Type B pancreatic cell (in vitro differentiated cells): ENCODE measurements around the gene PPM1L. TPM values are rescaled to one million over a fixed set of nuclear protein-coding genes. Genes with fewer than 3 reads are reported as not detected.
"Not testable (repeated sequence)": the region's sequence is repeated elsewhere in the genome, so short reads cannot be mapped to it uniquely, and the experiment has no call there.

Experiments used
- DNase-seq: peaks from one replicate; pipeline ENCODE4 v3.0.0; 2021; ENCODE audit warnings: mixed read lengths; ENCODE audit not compliant: unreplicated experiment; ENCODE audit errors: extremely low spot score
- H3K27ac Mint-ChIP-seq: 2 replicates; pipeline ENCODE4 v1.8.0; 2021; ENCODE audit warnings: mild to moderate bottlenecking, mixed read lengths
- H3K27me3 Mint-ChIP-seq: 2 replicates; pipeline ENCODE4 v1.8.0; 2021; ENCODE audit warnings: mixed read lengths
- H3K36me3 Mint-ChIP-seq: 2 replicates; pipeline ENCODE4 v1.8.0; 2021; ENCODE audit warnings: mixed read lengths
- H3K4me1 Mint-ChIP-seq: one replicate; pipeline ENCODE4 v1.8.0; 2021; ENCODE audit warnings: mixed read lengths; ENCODE audit not compliant: unreplicated experiment
- H3K4me3 Mint-ChIP-seq: 2 replicates; pipeline ENCODE4 v1.8.0; 2021; ENCODE audit warnings: mild to moderate bottlenecking, mixed read lengths
- H3K9me3 Mint-ChIP-seq: 2 replicates; pipeline ENCODE4 v1.8.0; 2021; ENCODE audit warnings: mixed read lengths
- long read RNA-seq: library from polyadenylated mRNA; unstranded; transcript quantifications from one replicate; pipeline ENCODE4 v2.0.0, GENCODE V29; 2020
- total RNA-seq: library from RNA; stranded (reverse); gene quantifications from 2 replicates; pipeline ENCODE4 v1.2.1, GENCODE V29; 2021; ENCODE audit warnings: low replicate concordance
- TF ChIP-seq, protein P1 (sequence below): fragments of 200-600 bp; sonication (generic); conservative IDR thresholded peaks from 2 replicates; pipeline ENCODE4 v1.5.0; 2021; ENCODE audit warnings: antibody characterized with exemption, mild to moderate bottlenecking

The PPM1L gene
- 28.7 and 29.4 TPM in 2 replicates for total RNA-seq
- long read RNA-seq, partial matches to known transcripts: 0 of 6 reads
- long read RNA-seq, other reads (novel, unspliced or antisense): 6 of 6 reads

DNA sequence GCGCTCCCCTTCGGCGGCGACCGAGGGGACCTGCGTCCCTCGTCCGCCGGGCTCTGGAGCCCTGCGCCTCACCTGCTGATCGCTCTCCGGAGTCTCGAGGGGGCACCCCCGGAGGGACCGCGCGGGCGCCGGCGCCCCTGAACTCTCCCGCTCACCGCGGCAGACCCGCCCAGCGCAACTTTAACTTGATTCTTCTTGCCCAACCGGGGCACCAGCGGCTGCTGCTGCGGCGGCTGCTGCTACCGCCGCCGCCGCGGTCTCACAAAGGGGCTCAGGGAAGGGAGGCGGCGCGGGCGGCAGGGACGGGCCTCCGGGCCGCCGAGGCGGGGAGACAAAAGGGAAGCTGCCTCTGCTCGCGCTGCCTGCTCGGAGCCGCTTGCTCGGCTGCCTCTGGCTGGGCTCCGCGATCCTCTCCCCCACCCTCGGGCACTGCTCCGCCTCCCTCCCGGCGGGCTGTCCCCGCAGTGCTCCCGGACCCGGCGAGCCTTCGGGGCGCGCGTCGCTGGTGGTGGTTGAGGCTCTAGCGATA is at the start of gene PPM1L:
TSS of gene PPM1L (plus strand) at position 456 of the 529 bp plus-strand sequence.
- peaks cover 15% of the 10 kb centered on the region for H3K27me3 Mint-ChIP-seq

DNA sequence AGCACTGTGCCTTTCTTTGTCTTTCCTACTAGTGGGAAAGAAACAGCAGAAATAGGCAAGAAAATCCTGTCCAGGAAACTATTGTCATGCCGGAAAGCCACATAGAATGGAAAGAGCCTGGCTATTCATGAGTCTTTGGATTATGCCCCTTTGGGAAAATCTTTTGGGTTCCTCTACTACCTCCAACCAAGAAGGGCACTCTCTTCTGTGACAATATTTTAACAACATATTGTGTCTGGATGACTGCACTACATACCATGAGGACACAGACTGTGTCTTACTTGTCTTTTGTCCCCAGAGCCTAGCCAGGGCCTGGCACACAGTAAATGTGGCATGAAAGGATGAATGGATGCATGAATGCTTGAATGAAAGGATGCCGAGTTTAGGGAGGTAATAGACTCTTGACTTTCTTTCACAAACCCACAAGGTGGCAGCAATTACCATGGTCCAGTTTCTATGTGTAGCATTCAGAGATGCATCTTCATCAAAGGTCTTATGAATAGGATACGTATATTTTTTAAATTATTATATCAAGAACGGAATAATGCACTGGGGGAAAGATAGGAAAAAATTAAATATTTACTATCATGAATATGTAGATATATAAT is 48.7 kb upstream of the PPM1L start:
- Mint-ChIP-seq H3K9me3 (no peaks in the 10 kb centered on the region), H3K36me3 (no peaks in the 10 kb centered on the region), H3K27ac (no peak overlapping the region), H3K4me1 (no peaks in the 10 kb centered on the region), H3K4me3 (no peak overlapping the region), H3K27me3 (peaks cover 7% of the 10 kb centered on the region)
- TF ChIP-seq, protein P1, sequence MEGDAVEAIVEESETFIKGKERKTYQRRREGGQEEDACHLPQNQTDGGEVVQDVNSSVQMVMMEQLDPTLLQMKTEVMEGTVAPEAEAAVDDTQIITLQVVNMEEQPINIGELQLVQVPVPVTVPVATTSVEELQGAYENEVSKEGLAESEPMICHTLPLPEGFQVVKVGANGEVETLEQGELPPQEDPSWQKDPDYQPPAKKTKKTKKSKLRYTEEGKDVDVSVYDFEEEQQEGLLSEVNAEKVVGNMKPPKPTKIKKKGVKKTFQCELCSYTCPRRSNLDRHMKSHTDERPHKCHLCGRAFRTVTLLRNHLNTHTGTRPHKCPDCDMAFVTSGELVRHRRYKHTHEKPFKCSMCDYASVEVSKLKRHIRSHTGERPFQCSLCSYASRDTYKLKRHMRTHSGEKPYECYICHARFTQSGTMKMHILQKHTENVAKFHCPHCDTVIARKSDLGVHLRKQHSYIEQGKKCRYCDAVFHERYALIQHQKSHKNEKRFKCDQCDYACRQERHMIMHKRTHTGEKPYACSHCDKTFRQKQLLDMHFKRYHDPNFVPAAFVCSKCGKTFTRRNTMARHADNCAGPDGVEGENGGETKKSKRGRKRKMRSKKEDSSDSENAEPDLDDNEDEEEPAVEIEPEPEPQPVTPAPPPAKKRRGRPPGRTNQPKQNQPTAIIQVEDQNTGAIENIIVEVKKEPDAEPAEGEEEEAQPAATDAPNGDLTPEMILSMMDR: peak; percentile 77
- no peak for DNase-seq

More for the DNA sequence above, at the start of gene PPM1L:
- DNase-seq: peak; percentile 81
- TF ChIP-seq, protein P1: no peak
- Mint-ChIP-seq H3K27ac (peak within 1 kb of the TSS; percentile 98), H3K4me3 (peak within 1 kb of the TSS; percentile 98), H3K36me3 (peaks cover 6% of the 10 kb centered on the region), H3K9me3 (no peaks in the 10 kb centered on the region), H3K4me1 (peaks cover 23% of the 10 kb centered on the region)

DNA sequence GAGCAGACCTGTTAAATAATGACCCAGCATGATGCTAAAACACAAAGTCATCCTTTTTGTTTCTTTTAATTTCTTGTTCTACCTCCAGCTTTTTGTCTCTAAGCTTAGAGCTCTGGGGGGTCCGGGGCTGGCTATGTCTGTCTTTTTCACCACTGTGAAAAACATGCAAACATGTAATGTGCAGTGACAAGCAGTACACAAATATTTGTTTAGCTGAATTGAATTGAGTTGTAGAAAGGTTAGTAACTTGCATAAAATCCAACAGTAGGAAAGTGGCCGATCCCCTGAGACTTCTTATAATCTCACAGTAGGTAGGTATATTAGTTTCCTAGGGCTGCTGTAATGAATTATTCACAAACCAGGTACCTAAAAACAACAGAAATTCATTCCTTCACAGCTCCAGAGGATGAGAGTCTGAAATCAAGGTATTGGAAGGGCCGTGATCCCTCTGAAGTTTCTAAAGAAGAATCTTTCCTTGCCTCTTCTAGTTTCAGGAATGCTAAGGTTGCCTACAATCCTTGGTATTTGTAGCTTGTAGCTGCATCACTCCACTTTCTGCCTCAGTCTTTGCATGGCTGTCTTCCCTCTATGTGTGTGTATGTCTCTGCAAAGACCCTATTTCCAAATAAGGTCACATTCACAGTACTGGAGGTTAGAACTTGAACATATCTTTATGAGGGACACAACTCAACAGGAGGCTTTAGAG is 46.4 kb upstream of the PPM1L start:
- H3K27me3 Mint-ChIP-seq: peaks cover 7% of the 10 kb centered on the region

DNA sequence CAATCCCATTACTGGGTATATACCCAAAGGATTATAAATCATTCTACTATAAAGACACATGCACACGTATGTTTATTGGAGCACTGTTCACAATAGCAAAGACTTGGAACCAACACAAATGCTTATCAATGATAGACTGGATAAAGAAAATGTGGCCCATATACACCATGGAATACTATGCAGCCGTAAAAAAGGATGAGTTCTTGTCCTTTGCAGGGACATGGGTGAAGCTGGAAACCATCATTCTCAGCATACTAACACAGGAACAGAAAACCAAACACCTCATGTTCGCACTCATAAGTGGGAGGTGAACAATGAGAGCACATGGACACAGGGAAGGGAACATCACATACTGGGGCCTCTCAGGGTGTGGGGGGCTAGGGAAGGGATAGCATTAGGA is 42.9 kb upstream of the PPM1L start:
- H3K4me3 Mint-ChIP-seq, H3K36me3 Mint-ChIP-seq, H3K27me3 Mint-ChIP-seq, H3K4me1 Mint-ChIP-seq, H3K9me3 Mint-ChIP-seq, DNase-seq, H3K27ac Mint-ChIP-seq: not testable (repeated sequence)

More for the DNA sequence above, 46.4 kb upstream of the PPM1L start:
- no peaks in the 10 kb centered on the region for H3K4me1 Mint-ChIP-seq
- TF ChIP-seq, protein P1: no peak
- DNase-seq: no peak
- no peaks in the 10 kb centered on the region for H3K36me3 Mint-ChIP-seq
- no peaks in the 10 kb centered on the region for H3K9me3 Mint-ChIP-seq
- no peak overlapping the region for H3K4me3 Mint-ChIP-seq
- H3K27ac Mint-ChIP-seq: no peak overlapping the region

DNA sequence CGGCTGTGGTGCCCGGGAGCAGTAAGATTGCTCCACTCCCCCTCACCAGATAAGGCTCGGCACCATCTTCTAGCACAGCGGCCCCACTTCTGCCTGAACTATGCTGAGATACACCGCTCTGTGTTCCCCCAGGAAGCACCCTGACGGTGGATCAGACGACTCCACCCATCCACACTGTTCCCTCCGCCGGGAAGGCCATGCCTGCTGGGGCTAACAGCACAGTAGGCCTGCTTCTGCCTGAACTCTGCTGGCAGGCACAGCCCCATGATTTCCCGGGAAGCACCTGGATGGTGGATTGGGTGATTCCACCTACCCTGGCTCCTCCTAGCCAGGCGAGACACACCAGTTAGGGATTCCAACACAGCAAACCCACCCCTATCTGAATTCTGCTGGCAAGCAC is 36.3 kb upstream of the PPM1L start:
- Mint-ChIP-seq H3K27ac (no peak overlapping the region), H3K27me3 (no peaks in the 10 kb centered on the region)

More for the DNA sequence above, 36.3 kb upstream of the PPM1L start:
- Mint-ChIP-seq H3K4me1 (no peaks in the 10 kb centered on the region), H3K36me3 (no peaks in the 10 kb centered on the region), H3K9me3 (no peaks in the 10 kb centered on the region), H3K4me3 (no peak overlapping the region)
- DNase-seq: no peak
- TF ChIP-seq, protein P1: no peak
